GM21619 (cell line): Measurements from ENCODE around the gene MPP2.
"Not testable (repeated sequence)": the region's sequence is repeated elsewhere in the genome, so short reads cannot be mapped to it uniquely, and the experiment has no call there.

Experiments
- ATAC-seq: cut with Tn5 transposase; IDR thresholded peaks from one replicate; pipeline ENCODE4 v1.9.1; 2021; ENCODE audit not compliant: unreplicated experiment

The MPP2 gene

GRCh38 chr17:43931062-43931571 is 23.8 kb upstream of the MPP2 start:
- ATAC-seq: no peak

GRCh38 chr17:43928609-43929008 is 21.3 kb upstream of the MPP2 start:
- ATAC-seq: no peak

- ATAC-seq: not testable (repeated sequence)
Observed at GRCh38 chr17:43927929-43928328, 20.6 kb upstream of the MPP2 start.

- ATAC-seq: no peak
Observed at GRCh38 chr17:43927060-43927864, 19.9 kb upstream of the MPP2 start.

- ATAC-seq: no peak
Observed at GRCh38 chr17:43924558-43924957, 17.2 kb upstream of the MPP2 start.

GRCh38 chr17:43920500-43921095 is 13.3 kb upstream of the MPP2 start:
- ATAC-seq: no peak

- ATAC-seq: no peak
Observed at GRCh38 chr17:43918026-43918389, 10.7 kb upstream of the MPP2 start.

- no peak for ATAC-seq
Observed at GRCh38 chr17:43917348-43918025, 10.2 kb upstream of the MPP2 start.

GRCh38 chr17:43917016-43917347 is 9.6 kb upstream of the MPP2 start:
- no peak for ATAC-seq

GRCh38 chr17:43916385-43916784 is 9.0 kb upstream of the MPP2 start:
- no peak for ATAC-seq

- no peak for ATAC-seq
Observed at GRCh38 chr17:43915559-43915958, 8.2 kb upstream of the MPP2 start.

GRCh38 chr17:43914451-43914850 is 7.1 kb upstream of the MPP2 start:
- ATAC-seq: no peak

GRCh38 chr17:43913584-43913983 is 6.2 kb upstream of the MPP2 start:
- ATAC-seq: no peak

- no peak for ATAC-seq
Observed at GRCh38 chr17:43912635-43913304, 5.4 kb upstream of the MPP2 start.

GRCh38 chr17:43911904-43912303 is 4.6 kb upstream of the MPP2 start:
- no peak for ATAC-seq

- no peak for ATAC-seq
Observed at GRCh38 chr17:43909537-43910231, 2.3 kb upstream of the MPP2 start.

- ATAC-seq: no peak
Observed at GRCh38 chr17:43907998-43908721, 824 bp upstream of the MPP2 start.

- no peak for ATAC-seq
Observed at GRCh38 chr17:43906951-43907424, 348 bp downstream of the MPP2 start.

GRCh38 chr17:43905985-43906852 is 1.1 kb downstream of the MPP2 start:
- no peak for ATAC-seq
